ENCODE results near the gene CDKAL1.

The CDKAL1 gene

DNA sequence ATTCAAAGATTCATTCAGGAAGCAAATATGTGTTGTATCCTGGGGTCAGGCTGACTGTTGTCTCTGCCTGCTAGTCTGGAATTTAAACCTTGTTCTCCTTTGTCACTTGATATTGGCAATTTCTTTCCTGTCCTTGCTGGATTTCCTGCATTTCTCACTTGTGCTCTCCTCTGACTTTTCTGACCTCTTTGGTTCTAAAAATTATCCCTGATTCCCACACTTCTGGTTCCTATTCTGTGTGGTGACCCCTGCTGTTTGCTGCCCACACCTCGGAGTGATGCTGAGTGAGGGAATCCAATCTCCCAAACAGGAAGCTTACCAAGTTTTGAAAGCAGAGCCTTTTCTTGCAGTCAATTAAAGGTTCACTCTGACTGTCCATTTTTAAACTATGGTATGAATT is 345.3 kb downstream of the CDKAL1 start:
- Mint-ChIP-seq H3K4me3 (no peak overlapping the region), H3K36me3 (peaks cover 32% of the 10 kb centered on the region), H3K27me3 (no peaks in the 10 kb centered on the region), H3K9me3 (peaks cover 8% of the 10 kb centered on the region), H3K27ac (no peak overlapping the region), H3K4me1 (no peaks in the 10 kb centered on the region)
- DNase-seq (ENCODE audit: low spot score in 2 of 2): no peak
- no peak for ATAC-seq (ENCODE audit: low read depth)

DNA sequence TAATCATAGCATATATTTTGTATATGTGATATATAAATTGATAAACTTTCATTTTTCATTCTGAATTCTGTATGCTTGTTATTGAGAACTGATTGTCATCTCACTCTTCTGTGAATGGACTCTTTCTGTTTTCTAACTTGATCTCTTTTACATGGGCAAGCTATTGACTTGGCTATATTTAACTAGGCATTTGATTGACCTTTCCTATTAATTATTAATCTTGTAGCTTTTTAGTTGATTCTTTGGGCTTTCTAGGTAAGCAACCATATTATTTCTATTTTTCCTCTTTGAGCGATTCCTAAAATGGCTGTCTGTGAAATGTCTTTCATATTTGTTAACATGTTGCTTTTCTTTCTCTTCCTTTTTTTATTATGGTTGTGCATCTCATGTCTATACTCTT is 347.1 kb downstream of the CDKAL1 start:
- no peak overlapping the region for H3K27ac Mint-ChIP-seq
- H3K36me3 Mint-ChIP-seq: peaks cover 38% of the 10 kb centered on the region
- H3K4me1 Mint-ChIP-seq: no peaks in the 10 kb centered on the region
- H3K9me3 Mint-ChIP-seq: peaks cover 11% of the 10 kb centered on the region
- H3K4me3 Mint-ChIP-seq: no peak overlapping the region
- no peaks in the 10 kb centered on the region for H3K27me3 Mint-ChIP-seq
- ATAC-seq (ENCODE audit: low read depth) (no peak), DNase-seq (ENCODE audit: low spot score in 2 of 2) (no peak)

DNA sequence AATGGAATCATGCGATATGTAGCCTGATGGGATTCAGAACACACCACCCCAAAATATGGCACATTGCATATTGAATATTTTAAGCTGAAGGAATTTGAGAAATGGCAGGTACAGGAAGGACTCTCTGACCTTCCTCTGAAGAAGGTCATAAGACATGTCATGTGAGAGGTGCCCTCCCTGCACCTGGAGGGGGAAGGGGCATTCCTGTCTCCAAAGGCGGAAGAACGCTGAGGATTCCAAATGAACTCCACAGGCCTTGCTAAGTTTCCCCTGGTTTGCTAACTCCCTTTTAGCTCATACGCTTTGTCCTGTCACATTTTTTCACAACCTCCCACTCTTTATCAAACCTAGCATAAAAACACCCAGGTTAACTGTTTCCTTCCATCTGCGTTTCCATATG is 347.8 kb downstream of the CDKAL1 start:
- DNase-seq (ENCODE audit: low spot score in 2 of 2) (no peak), ATAC-seq (ENCODE audit: low read depth) (no peak)
- Mint-ChIP-seq H3K27ac (no peak overlapping the region), H3K9me3 (peaks cover 13% of the 10 kb centered on the region), H3K36me3 (peaks cover 41% of the 10 kb centered on the region), H3K4me3 (no peak overlapping the region), H3K4me1 (no peaks in the 10 kb centered on the region), H3K27me3 (no peaks in the 10 kb centered on the region)

DNA sequence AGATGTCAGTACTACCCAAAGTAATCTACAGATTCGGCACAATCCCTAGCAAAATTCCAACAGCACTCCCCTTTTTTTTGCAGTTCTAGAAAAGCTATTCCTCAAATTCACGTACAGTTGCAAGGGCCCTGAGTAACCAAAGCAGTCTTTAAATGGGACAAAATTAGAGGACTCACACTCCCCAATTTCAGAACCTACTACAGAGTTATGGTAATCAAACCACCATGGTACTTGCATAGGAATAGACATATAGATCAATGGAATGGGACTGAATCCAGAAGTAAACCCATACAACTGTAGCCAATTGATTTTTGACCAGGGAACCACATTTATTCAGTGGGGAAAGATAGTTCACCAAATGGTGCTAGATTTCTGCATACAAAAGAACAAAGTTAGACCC is 350.8 kb downstream of the CDKAL1 start:
- peaks cover 17% of the 10 kb centered on the region for H3K9me3 Mint-ChIP-seq
- H3K36me3 Mint-ChIP-seq: peaks cover 46% of the 10 kb centered on the region
- H3K4me3 Mint-ChIP-seq: no peak overlapping the region
- DNase-seq (ENCODE audit: low spot score in 2 of 2) (no peak), ATAC-seq (ENCODE audit: low read depth) (no peak)
- no peaks in the 10 kb centered on the region for H3K4me1 Mint-ChIP-seq
- H3K27me3 Mint-ChIP-seq: no peaks in the 10 kb centered on the region
- H3K27ac Mint-ChIP-seq: no peak overlapping the region

DNA sequence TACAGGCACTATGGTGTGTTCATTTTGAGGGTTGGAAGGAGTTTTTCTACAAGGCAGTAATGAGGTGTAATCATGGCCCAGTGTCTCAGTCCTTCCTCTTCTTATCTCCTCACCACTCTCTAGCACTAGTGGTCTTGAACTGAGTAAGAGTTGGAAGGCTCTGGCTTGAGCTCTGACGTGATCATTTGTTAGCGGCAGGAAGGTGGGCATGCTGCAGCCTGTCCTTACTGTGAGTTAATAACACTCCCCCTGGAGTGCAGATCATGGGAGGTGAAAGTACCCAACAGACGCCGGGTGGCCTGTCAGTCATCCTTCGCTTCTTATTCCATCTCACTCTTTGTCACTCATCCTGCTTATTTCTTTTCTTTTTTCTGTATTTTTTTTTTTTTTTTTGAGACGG is 356.9 kb downstream of the CDKAL1 start:
- Mint-ChIP-seq H3K27ac (no peak overlapping the region), H3K36me3 (peaks cover 29% of the 10 kb centered on the region), H3K27me3 (no peaks in the 10 kb centered on the region), H3K4me3 (no peak overlapping the region), H3K9me3 (peaks cover 6% of the 10 kb centered on the region), H3K4me1 (no peaks in the 10 kb centered on the region)
- DNase-seq (ENCODE audit: low spot score in 2 of 2) (no peak), ATAC-seq (ENCODE audit: low read depth) (no peak)

DNA sequence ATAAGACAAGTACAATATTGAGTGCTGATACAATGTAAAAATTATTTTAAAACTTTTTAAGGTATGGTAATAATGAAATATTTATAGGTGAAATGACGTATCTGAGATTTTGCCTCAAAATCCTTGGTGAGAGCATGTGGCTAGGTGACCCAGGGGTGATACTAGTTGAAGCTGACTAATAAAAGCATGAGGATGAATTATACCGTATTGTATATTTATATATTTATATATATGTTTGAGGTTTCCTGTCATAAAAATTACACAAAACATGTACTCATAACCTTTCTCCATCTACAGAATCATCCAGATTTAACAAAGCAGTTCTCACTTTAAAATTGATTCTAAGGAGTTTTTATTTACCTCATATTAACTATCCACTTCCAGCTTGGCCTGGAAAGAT is 358.1 kb downstream of the CDKAL1 start:
- DNase-seq (ENCODE audit: low spot score in 2 of 2) (no peak), ATAC-seq (ENCODE audit: low read depth) (no peak)
- peaks cover 4% of the 10 kb centered on the region for H3K9me3 Mint-ChIP-seq
- no peak overlapping the region for H3K4me3 Mint-ChIP-seq
- H3K27ac Mint-ChIP-seq: no peak overlapping the region
- no peaks in the 10 kb centered on the region for H3K27me3 Mint-ChIP-seq
- no peaks in the 10 kb centered on the region for H3K4me1 Mint-ChIP-seq
- H3K36me3 Mint-ChIP-seq: peaks cover 29% of the 10 kb centered on the region

DNA sequence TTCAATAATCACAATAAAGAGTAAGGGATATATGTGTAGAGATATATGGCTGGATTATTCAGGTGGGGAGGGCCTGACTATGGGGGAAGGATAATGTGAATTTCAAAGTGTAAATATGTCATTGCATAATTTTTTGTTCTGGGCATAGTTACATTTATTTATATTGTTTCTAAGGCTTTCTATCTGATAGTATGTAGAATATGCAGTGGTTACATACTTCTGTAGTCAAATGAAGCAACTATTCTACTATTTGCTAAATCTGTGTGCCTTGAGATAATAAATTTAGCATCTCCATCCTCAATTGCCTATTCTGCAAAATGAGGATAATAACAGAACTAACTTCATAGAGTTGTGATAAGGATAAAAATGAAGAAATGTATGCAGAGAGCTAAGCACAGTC is 359.2 kb downstream of the CDKAL1 start:
- H3K9me3 Mint-ChIP-seq: peaks cover 2% of the 10 kb centered on the region
- H3K4me1 Mint-ChIP-seq: no peaks in the 10 kb centered on the region
- H3K27ac Mint-ChIP-seq: no peak overlapping the region
- peaks cover 29% of the 10 kb centered on the region for H3K36me3 Mint-ChIP-seq
- DNase-seq (ENCODE audit: low spot score in 2 of 2) (no peak), ATAC-seq (ENCODE audit: low read depth) (no peak)
- no peaks in the 10 kb centered on the region for H3K27me3 Mint-ChIP-seq
- no peak overlapping the region for H3K4me3 Mint-ChIP-seq

DNA sequence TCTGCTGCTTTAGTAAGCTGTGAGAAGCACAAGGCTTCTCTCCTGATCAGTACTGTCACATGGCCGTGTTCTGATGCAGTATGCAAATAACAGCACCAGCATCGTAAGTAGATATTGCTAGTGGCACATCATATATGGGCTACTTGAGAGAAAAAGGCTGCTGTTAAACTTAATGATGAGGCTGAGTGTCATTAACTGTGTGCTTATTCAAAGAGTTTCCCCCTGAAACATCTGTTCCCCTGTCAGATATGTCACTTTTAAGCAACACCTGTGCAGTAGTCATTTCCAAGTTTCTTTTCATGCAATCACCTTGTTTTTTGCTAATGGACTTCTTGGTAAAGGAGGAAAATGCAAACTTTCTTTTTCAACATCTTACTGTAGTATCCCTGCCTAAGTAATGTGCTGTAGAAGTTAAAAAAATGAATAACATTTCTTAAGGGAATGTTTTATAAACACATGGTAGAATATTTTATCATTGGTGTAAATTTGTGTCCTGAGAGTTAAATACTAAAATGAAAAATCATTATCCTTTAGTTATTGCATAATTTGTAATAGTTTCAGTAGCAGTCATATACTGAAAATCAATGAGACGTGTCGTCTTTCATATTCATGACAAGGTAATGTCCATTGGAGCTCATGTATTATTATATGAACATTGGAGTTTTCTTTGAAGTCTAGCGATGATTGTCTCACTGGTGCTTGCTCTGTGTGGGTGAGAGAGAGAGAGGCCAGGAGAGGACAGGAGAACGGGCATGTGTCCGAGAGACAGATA is 366.3 kb downstream of the CDKAL1 start:
- Mint-ChIP-seq H3K36me3 (peaks cover 39% of the 10 kb centered on the region), H3K4me3 (no peak overlapping the region), H3K9me3 (peaks cover 6% of the 10 kb centered on the region), H3K27ac (no peak overlapping the region), H3K4me1 (no peaks in the 10 kb centered on the region), H3K27me3 (no peaks in the 10 kb centered on the region)
- no peak for ATAC-seq (ENCODE audit: low read depth)
- no peak for DNase-seq (ENCODE audit: low spot score in 2 of 2)

DNA sequence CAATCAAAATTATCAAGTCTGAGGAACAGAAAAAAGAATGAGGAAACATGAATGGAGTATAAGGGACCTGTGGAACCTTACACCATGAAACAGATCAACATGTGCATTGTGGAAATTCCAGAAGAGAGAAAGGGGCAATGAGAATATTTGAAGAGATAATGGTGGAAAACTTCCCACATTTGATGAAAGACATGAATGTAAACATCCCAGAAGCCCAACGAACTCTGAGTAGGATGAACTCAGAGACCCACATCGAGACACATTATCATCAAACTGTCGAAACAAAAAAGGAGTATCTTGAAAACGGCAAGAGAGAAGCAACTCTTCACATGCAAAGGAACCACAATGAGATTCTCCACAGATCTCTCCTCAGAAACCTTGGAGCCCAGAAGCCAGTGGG is 371.1 kb downstream of the CDKAL1 start:
- DNase-seq (ENCODE audit: low spot score in 2 of 2) (no peak), ATAC-seq (ENCODE audit: low read depth) (no peak)

DNA sequence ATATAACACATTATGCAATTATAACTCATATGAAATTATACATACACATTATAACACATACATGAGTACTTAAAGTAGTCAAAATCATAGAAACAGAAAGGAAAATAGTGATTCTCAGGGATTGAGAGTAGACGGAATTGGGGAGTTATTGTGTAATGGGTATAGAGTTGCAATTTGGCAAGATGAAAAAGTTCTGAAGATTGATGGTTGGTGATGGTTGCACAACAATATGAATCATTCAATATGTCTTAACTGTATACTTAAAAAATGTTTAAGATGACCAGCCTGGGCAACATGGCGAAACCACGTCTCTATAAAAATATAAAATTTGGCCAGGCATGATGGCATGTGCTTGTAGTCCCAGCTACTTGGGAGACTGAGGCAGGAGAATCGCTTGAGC is 372.7 kb downstream of the CDKAL1 start:
- Mint-ChIP-seq H3K9me3 (peaks cover 5% of the 10 kb centered on the region), H3K4me3 (no peak overlapping the region), H3K27me3 (no peaks in the 10 kb centered on the region), H3K36me3 (peaks cover 32% of the 10 kb centered on the region), H3K27ac (no peak overlapping the region), H3K4me1 (no peaks in the 10 kb centered on the region)
- ATAC-seq (ENCODE audit: low read depth) (no peak), DNase-seq (ENCODE audit: low spot score in 2 of 2) (no peak)

More for the DNA sequence above, 371.1 kb downstream of the CDKAL1 start:
- Mint-ChIP-seq H3K4me3 (no peak overlapping the region), H3K27me3 (no peaks in the 10 kb centered on the region), H3K36me3 (peaks cover 34% of the 10 kb centered on the region), H3K4me1 (no peaks in the 10 kb centered on the region), H3K27ac (no peak overlapping the region), H3K9me3 (peaks cover 6% of the 10 kb centered on the region)

DNA sequence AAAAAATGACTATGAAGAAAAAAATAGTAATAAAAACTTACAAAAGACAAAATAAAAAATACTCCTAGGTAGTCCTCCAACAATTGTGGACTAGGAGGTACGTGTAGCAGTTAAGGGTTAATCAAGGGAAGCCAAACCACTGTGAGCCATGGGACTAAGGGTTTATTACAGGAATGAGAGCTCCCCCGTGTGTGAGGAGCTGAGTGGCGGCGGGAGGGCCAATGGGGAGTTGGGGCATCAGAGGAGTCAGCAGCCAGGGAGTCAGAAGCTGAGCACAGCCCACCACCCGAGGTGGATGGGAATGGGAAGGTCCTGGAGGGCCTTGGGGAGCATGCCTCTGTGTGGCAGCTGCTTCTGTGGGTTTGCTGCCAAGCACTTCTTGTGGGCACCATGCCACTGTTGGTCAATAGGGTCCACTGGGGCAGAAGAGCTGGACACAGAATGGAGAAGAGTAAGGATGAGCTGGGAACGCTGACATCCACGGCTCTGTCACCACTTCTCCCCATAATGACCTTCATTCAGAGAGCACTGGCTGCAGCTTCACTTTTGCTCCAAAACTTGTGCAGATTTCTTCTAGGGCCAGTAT is 373.3 kb downstream of the CDKAL1 start:
- ATAC-seq (ENCODE audit: low read depth) (no peak), DNase-seq (ENCODE audit: low spot score in 2 of 2) (no peak)
- no peaks in the 10 kb centered on the region for H3K27me3 Mint-ChIP-seq
- no peak overlapping the region for H3K27ac Mint-ChIP-seq
- H3K9me3 Mint-ChIP-seq: peaks cover 4% of the 10 kb centered on the region
- H3K36me3 Mint-ChIP-seq: peaks cover 30% of the 10 kb centered on the region
- H3K4me3 Mint-ChIP-seq: no peak overlapping the region
- no peaks in the 10 kb centered on the region for H3K4me1 Mint-ChIP-seq

DNA sequence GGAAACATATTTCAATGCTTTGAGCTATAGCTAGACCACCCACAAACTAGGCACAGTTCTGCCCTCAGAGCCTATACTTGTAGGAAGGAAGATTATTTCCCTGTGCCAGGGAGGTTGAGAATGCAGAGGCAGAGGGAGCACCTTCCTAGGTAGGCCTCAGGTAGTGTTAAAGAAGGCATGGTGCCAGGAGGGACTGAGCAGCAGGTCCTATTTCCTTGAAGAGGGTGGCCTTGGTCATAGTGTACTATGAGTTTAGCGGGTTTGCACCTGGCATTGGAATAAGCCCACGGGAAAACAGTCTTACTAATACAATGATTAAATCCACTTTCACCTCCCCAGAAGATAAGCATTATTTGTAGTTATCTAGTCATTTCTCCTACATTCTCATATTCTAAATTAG is 375.4 kb downstream of the CDKAL1 start:
- H3K4me3 Mint-ChIP-seq: no peak overlapping the region
- H3K36me3 Mint-ChIP-seq: peaks cover 29% of the 10 kb centered on the region
- H3K27me3 Mint-ChIP-seq: no peaks in the 10 kb centered on the region
- H3K9me3 Mint-ChIP-seq: peaks cover 8% of the 10 kb centered on the region
- H3K4me1 Mint-ChIP-seq: no peaks in the 10 kb centered on the region
- no peak for DNase-seq (ENCODE audit: low spot score in 2 of 2)
- no peak for ATAC-seq (ENCODE audit: low read depth)
- H3K27ac Mint-ChIP-seq: no peak overlapping the region

DNA sequence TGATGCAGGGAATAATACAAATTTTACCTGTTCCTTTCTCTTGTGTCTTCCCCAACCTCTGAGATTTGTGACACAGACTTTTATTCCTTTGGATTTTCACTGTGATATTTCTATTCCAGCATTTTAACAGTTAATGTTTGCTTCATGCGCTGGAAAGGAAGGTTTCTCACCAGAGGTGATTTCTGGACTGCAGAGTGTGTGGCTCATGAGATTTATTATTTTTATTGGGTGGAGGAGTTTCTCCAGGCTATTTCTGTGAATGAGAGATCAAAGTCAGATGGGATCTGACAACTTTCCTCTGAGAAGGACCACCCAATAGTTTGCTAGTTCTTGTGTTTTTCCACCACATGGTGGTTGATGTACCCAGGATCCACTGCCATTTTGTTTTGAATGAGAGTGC is 377.5 kb downstream of the CDKAL1 start:
- Mint-ChIP-seq H3K27me3 (no peaks in the 10 kb centered on the region), H3K27ac (peak overlapping the region; percentile 31), H3K4me1 (no peaks in the 10 kb centered on the region), H3K4me3 (no peak overlapping the region), H3K9me3 (peaks cover 9% of the 10 kb centered on the region), H3K36me3 (peaks cover 29% of the 10 kb centered on the region)
- no peak for DNase-seq (ENCODE audit: low spot score in 2 of 2)
- no peak for ATAC-seq (ENCODE audit: low read depth)

DNA sequence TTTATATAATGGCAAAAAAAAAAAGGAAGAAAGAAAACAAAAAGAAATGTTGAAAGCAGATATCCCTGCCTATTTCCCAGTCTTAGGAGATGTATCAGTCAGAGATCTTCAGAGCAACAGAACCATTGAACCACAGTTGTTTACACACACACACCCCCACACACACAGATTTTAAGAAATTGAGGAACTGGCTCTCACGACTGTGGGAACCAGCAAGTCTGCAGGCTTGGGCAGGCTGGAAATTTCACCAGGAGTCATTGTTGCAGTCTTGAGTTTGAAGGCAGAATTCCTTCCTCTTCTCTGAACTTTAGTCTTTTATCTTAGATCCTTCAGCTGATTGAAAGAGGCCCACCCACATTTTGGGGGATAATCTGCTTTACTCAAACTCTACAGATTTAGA is 380.9 kb downstream of the CDKAL1 start:
- Mint-ChIP-seq H3K4me1 (peaks cover 5% of the 10 kb centered on the region), H3K27ac (no peak overlapping the region), H3K9me3 (peaks cover 9% of the 10 kb centered on the region), H3K4me3 (no peak overlapping the region), H3K36me3 (peaks cover 23% of the 10 kb centered on the region), H3K27me3 (no peaks in the 10 kb centered on the region)
- no peak for DNase-seq (ENCODE audit: low spot score in 2 of 2)
- ATAC-seq (ENCODE audit: low read depth): no peak

DNA sequence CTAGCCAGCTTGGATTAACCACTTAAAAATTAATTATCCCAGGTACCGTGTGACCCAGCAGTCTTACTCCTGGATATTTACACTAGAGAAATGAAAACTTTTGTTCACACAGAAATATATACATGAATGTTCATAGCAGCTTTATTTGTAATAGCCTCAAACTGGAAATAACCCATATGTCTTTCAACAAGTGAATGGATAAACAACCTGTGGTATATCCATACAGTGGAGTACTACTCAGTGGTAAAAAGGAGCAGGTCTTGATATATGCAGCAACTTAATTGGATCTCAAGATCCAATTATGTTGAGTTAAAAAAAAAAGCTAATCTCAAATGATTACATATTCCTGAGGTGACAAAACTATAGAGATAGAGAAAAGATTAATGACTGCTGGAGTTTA is 381.4 kb downstream of the CDKAL1 start:
- H3K27ac Mint-ChIP-seq: no peak overlapping the region
- ATAC-seq (ENCODE audit: low read depth) (no peak), DNase-seq (ENCODE audit: low spot score in 2 of 2) (no peak)
- H3K9me3 Mint-ChIP-seq: peaks cover 9% of the 10 kb centered on the region
- no peaks in the 10 kb centered on the region for H3K27me3 Mint-ChIP-seq
- H3K4me1 Mint-ChIP-seq: peaks cover 5% of the 10 kb centered on the region
- peaks cover 23% of the 10 kb centered on the region for H3K36me3 Mint-ChIP-seq
- H3K4me3 Mint-ChIP-seq: no peak overlapping the region
